Esophagus muscularis mucosa (tissue), 4 donors: ENCODE data around the gene SYF2. TPM values are rescaled to one million over a fixed set of nuclear protein-coding genes. Genes with fewer than 3 reads are reported as not detected.

Source experiments
- DNase-seq: peaks from one replicate; pipeline ENCODE4 v3.0.0-alpha.2; 2017; ENCODE audit errors: extremely low spot score
- H3K27ac ChIP-seq, 4 donors: fragments of 200-600 bp; sonication (generic); replicated peaks in 1 of 4; 1 replicate in 3 of 4; 2 replicates in 1 of 4; pipeline ENCODE4 v1.5.1; 2016 to 2019; ENCODE audit warnings: mild to moderate bottlenecking in 1 of 4
- H3K27me3 ChIP-seq, 4 donors: fragments of 200-600 bp; sonication (generic); one replicate each; pipeline versions ENCODE4 v1.5.1 to v1.6.0; 2016 to 2019
- H3K36me3 ChIP-seq, 4 donors: fragments of 200-600 bp; sonication (generic); one replicate each; pipeline ENCODE4 v1.5.1; 2016 to 2019
- H3K4me1 ChIP-seq, 4 donors: fragments of 200-600 bp; sonication (generic); one replicate each; pipeline ENCODE4 v1.5.1; 2016 to 2019
- H3K4me3 ChIP-seq, 4 donors: fragments of 200-600 bp; sonication (generic); 1 replicate in 2 of 4; 2 replicates in 2 of 4; pipeline ENCODE4 v1.5.1; 2016 to 2019; ENCODE audit warnings: mild to moderate bottlenecking in 4 of 4, moderate library complexity in 1 of 4
- H3K9me3 ChIP-seq, 4 donors: fragments of 200-600 bp; sonication (generic); 1 replicate in 3 of 4; 2 replicates in 1 of 4; pipeline ENCODE4 v1.5.1; 2016 to 2019
- CTCF ChIP-seq, 3 experiments: fragments of 200-600 bp in 2 of 3; fragments of 450-650 bp in 1 of 3; sonication (generic) in 2 of 3; IDR thresholded peaks; one replicate each; pipeline ENCODE4 v1.5.1; 2017 to 2019; ENCODE audit warnings: antibody characterized with exemption in 3 of 3, mild to moderate bottlenecking in 2 of 3, moderate library complexity in 1 of 3
- EP300 ChIP-seq: sonication (generic); formaldehyde crosslinking; IDR thresholded peaks from one replicate; pipeline ENCODE4 v1.6.1; 2017; ENCODE audit warnings: antibody characterized with exemption
- POLR2A ChIP-seq: fragments of 450-650 bp; IDR thresholded peaks from one replicate; pipeline ENCODE4 v1.6.1; 2017; ENCODE audit warnings: antibody characterized with exemption, moderate library complexity, mild to moderate bottlenecking, low read depth
- POLR2AphosphoS5 ChIP-seq, 2 donors: sonication (generic); formaldehyde crosslinking; IDR thresholded peaks; one replicate each; pipeline ENCODE4 v1.6.1; 2017; ENCODE audit warnings: antibody characterized with exemption in 2 of 2
- WGBS: methylation state at CpG from one replicate; pipeline ENCODE4 v1.1.5; 2018; 5-methylcytosine and 5-hydroxymethylcytosine counted together
- intact Hi-C: fragments of 100-400 bp; cut with DNase I; formaldehyde crosslinking; loops from one replicate; pipeline ENCODE4 v1.15.1; 2023
- total RNA-seq, 4 donors: library from RNA; depleted of rRNA; stranded (reverse); fragments of >200 nt; gene quantifications; one replicate each; pipeline versions ENCODE4 v1.1.0 to v1.2.1, GENCODE V29; 2016

SYF2 gene
- total RNA-seq, 4 donors from 2014 or later, result 56.9 to 76.7 (median 65.2) TPM

- WGBS, result 97% methylated on average over 9 of the region's 9 CpGs
- no peaks in the 10 kb centered on the region for H3K9me3 ChIP-seq
- no peak for TF ChIP-seq POLR2AphosphoS5 (IDR thresholded peaks at IDR 0.05)
- TF ChIP-seq POLR2A, result no peak
- no peak for TF ChIP-seq EP300
- no peak for TF ChIP-seq CTCF (IDR thresholded peaks at IDR 0.05)
- H3K36me3 ChIP-seq, result peaks cover 40 to 57% (median 54%) of the 10 kb centered on the region in 4 donors
- no peaks in the 10 kb centered on the region for H3K4me1 ChIP-seq
- no peak overlapping the region for H3K4me3 ChIP-seq
- intact Hi-C loops, result loop anchor here (10.0 kb wide), 1 partner anchor 565 kb away; no protein-coding TSS in a partner anchor
- no peak for DNase-seq
- no peaks in the 10 kb centered on the region for H3K27me3 ChIP-seq
- no peak overlapping the region for H3K27ac ChIP-seq
Measured at GRCh38 chr1:25219661-25220251, 12.5 kb downstream of the SYF2 start.

GRCh38 chr1:25217598-25218232 lies 14.6 kb downstream of the SYF2 start:
- Histone ChIP-seq H3K9me3 (no peaks in the 10 kb centered on the region), H3K4me3 (no peak overlapping the region), H3K4me1 (no peaks in the 10 kb centered on the region), H3K27ac (no peak overlapping the region), H3K27me3 (no peaks in the 10 kb centered on the region), H3K36me3 (peaks cover 20 to 36% (median 34%) of the 10 kb centered on the region in 4 donors)
- TF ChIP-seq CTCF (IDR thresholded peaks at IDR 0.05), result no peak
- TF ChIP-seq POLR2A, result no peak
- no peak for TF ChIP-seq EP300
- no peak for TF ChIP-seq POLR2AphosphoS5 (IDR thresholded peaks at IDR 0.05)
- WGBS, result 83% methylated on average over 8 of the region's 8 CpGs
- DNase-seq, result no peak
- intact Hi-C loops, result no loop called here

GRCh38 chr1:25217015-25217414 lies 15.3 kb downstream of the SYF2 start:
- TF ChIP-seq POLR2AphosphoS5 (IDR thresholded peaks at IDR 0.05), result no peak
- no peak for TF ChIP-seq CTCF (IDR thresholded peaks at IDR 0.05)
- TF ChIP-seq EP300, result no peak
- TF ChIP-seq POLR2A, result no peak
- no peak for DNase-seq
- no peak overlapping the region for H3K27ac ChIP-seq
- no peaks in the 10 kb centered on the region for H3K27me3 ChIP-seq
- WGBS, result 82% methylated on average over 3 of the region's 3 CpGs
- intact Hi-C loops, result no loop called here
- H3K36me3 ChIP-seq, result peaks cover 13 to 29% (median 27%) of the 10 kb centered on the region in 4 donors
- H3K4me3 ChIP-seq, result no peak overlapping the region
- no peaks in the 10 kb centered on the region for H3K9me3 ChIP-seq
- H3K4me1 ChIP-seq, result no peaks in the 10 kb centered on the region

GRCh38 chr1:25216123-25216522 lies 16.2 kb downstream of the SYF2 start:
- no peak overlapping the region for H3K4me3 ChIP-seq
- no peak for DNase-seq
- H3K27ac ChIP-seq, result no peak overlapping the region
- TF ChIP-seq POLR2AphosphoS5 (IDR thresholded peaks at IDR 0.05) (no peak), CTCF (IDR thresholded peaks at IDR 0.05) (no peak), POLR2A (no peak), EP300 (no peak)
- H3K4me1 ChIP-seq, result no peaks in the 10 kb centered on the region
- intact Hi-C loops, result no loop called here
- no peaks in the 10 kb centered on the region for H3K9me3 ChIP-seq
- WGBS, result 77% methylated on average over 4 of the region's 4 CpGs
- H3K36me3 ChIP-seq, result peaks cover 5 to 20% (median 18%) of the 10 kb centered on the region in 4 donors
- peaks cover 0 to 5% (median 0%) of the 10 kb centered on the region in 4 donors for H3K27me3 ChIP-seq
